ENCODE results near the gene PHF21B.

DNA sequence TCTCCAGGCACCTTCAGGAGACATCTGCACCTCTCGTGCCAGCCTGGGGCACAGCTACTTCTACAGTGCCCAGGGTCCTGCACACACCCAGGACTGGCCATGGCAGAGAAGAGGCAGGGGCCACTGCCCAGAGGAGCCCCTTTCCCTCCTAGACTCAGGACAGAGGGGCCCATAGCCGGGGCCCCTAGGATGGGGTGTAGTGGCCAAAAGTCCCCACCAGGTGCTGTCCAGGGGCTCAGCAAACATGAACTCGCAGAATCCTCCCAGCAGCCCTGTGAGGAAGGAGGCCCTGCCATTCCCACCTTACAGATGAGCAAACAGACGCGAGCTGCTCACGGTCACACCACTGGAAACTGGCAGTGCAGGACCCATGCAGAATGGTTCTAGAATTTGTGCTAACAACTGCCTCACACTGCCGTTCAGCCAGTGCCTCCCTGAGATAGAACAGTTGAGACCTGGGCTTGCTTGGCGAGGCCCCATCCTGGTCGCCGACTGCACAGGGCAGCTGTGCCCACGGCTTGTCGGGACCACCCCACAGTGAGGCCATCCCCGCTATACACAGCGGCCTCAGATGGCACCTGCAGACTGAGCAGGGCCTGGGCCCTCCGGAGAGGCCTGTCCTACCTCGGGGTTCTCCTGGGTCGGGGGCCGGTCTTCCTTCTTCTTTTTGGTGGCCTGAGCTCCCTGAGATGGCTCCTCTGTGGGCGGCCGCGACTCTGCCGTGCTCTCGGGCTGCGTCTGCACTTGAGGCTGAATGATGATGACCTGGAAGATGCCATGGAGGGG, 96.4 kb downstream of the PHF21B start:
- TF ChIP-seq CEBPB (IDR thresholded peaks at IDR 0.05) (no peak), EGR1 (IDR thresholded peaks at IDR 0.05) (no peak), EP300 (IDR thresholded peaks at IDR 0.05; ENCODE audit: borderline replicate concordance) (no peak)

All from Ishikawa (cell line).